ENCODE measurements around the gene SLC10A3. TPM values are rescaled to one million over a fixed set of nuclear protein-coding genes. Genes with fewer than 3 reads are reported as not detected.

The SLC10A3 gene
- total RNA-seq, 1 experiment from 2014 or later = 54.9 TPM

DNA sequence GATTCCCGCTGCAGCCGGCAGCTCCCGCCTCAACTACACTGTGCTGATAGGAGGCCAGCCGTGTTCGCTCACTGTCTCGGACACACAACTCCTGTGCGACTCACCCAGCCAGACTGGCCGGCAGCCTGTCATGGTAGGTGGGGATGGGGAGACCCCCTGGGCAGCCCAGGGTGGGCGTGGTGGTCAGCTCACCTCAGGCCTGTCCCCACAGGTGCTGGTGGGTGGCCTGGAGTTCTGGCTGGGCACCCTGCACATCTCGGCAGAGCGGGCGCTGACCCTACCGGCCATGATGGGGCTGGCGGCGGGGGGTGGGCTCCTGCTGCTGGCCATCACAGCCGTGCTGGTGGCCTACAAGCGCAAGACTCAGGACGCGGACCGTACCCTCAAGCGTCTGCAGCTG, 22.9 kb downstream of the SLC10A3 start:
- no peak overlapping the region for H3K4me3 ChIP-seq
- ChIA-PET CTCF (no interaction called here), POLR2A (ENCODE audit: unreplicated experiment) (no interaction called here)
- TF ChIP-seq EZH2 (IDR thresholded peaks at IDR 0.05; ENCODE audit: low read depth) (no peak), CTCF (conservative IDR thresholded peaks at IDR 0.05) (no peak)
- H2AFZ ChIP-seq = no peak overlapping the region
- BruUV-seq (replicated peaks) = no TSS peak
- no peaks in the 10 kb centered on the region for H3K9me2 ChIP-seq (ENCODE audit: insufficient read depth)
- no peaks in the 10 kb centered on the region for H3K4me1 ChIP-seq (replicated peaks; ENCODE audit: insufficient read depth)
- no peaks in the 10 kb centered on the region for H3K79me2 ChIP-seq (ENCODE audit: low read depth)
- no peaks in the 10 kb centered on the region for H3F3A ChIP-seq (ENCODE audit: insufficient read depth, low read depth)
- H3K27me3 ChIP-seq (ENCODE audit: insufficient read depth, low read depth) = no peaks in the 10 kb centered on the region
- H3K36me3 ChIP-seq (ENCODE audit: low read depth) = no peaks in the 10 kb centered on the region
- DNase-seq = no peak
- intact Hi-C loops (cut with micrococcal nuclease; ENCODE audit: unreplicated experiment) = no loop called here
- no peaks in the 10 kb centered on the region for H3K9me3 ChIP-seq (ENCODE audit: insufficient read depth, low read depth)
- H4K20me1 ChIP-seq (ENCODE audit: insufficient read depth) = no peaks in the 10 kb centered on the region
- H3K4me2 ChIP-seq = no peak overlapping the region
- H3K27ac ChIP-seq = no peak overlapping the region

DNA sequence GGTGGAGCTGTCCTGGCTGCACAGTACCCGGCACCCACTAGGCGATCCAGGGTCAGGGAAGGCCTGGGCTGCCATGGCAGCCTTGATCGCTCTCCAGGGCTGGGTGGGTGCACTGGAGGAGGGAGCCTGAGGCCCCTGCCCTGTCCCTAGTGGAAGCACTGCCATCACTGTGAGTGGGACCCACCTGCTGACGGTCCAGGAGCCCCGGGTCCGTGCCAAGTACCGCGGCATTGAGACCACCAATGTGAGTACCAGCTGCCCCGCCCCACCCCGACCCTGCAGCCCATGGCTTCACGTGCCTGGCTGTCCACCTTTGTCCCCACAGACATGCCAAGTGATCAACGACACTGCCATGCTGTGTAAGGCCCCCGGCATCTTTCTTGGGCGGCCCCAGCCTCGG, 23.5 kb downstream of the SLC10A3 start:
- H3K36me3 ChIP-seq (ENCODE audit: low read depth) = no peaks in the 10 kb centered on the region
- TF ChIP-seq CTCF (conservative IDR thresholded peaks at IDR 0.05) = no peak
- DNase-seq = no peak
- H3K9me3 ChIP-seq (ENCODE audit: insufficient read depth, low read depth) = no peaks in the 10 kb centered on the region
- no peaks in the 10 kb centered on the region for H3K9me2 ChIP-seq (ENCODE audit: insufficient read depth)
- no peak overlapping the region for H3K4me2 ChIP-seq
- H3K27me3 ChIP-seq (ENCODE audit: insufficient read depth, low read depth) = no peaks in the 10 kb centered on the region
- no peaks in the 10 kb centered on the region for H3F3A ChIP-seq (ENCODE audit: insufficient read depth, low read depth)
- H3K27ac ChIP-seq = no peak overlapping the region
- intact Hi-C loops (cut with micrococcal nuclease; ENCODE audit: unreplicated experiment) = no loop called here
- no peaks in the 10 kb centered on the region for H4K20me1 ChIP-seq (ENCODE audit: insufficient read depth)
- no peaks in the 10 kb centered on the region for H3K4me1 ChIP-seq (replicated peaks; ENCODE audit: insufficient read depth)
- no peak overlapping the region for H2AFZ ChIP-seq
- CTCF ChIA-PET = no interaction called here
- H3K4me3 ChIP-seq = no peak overlapping the region
- BruUV-seq (replicated peaks) = no TSS peak
- POLR2A ChIA-PET (ENCODE audit: unreplicated experiment) = no interaction called here
- H3K79me2 ChIP-seq (ENCODE audit: low read depth) = no peaks in the 10 kb centered on the region

DNA sequence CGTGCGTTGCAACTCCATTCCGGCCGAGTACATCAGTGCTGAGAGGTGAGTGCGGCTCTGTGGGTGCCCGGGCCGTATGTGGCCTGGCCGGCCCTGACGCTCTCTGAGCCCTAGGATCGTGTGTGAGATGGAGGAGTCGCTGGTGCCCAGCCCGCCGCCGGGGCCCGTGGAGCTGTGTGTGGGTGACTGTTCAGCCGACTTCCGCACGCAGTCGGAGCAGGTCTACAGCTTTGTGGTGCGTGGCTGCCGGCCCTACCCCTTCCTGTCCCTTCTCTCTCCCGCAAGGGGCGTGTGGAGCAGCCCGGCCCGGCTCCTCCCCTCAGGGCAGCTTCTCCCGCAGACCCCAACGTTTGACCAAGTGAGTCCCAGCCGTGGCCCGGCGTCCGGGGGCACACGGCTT, 24.4 kb downstream of the SLC10A3 start:
- no peak overlapping the region for H3K4me3 ChIP-seq
- no peak overlapping the region for H3K27ac ChIP-seq
- intact Hi-C loops (cut with micrococcal nuclease; ENCODE audit: unreplicated experiment) = no loop called here
- no peak for DNase-seq
- no peaks in the 10 kb centered on the region for H3K27me3 ChIP-seq (ENCODE audit: insufficient read depth, low read depth)
- no peak overlapping the region for H3K4me2 ChIP-seq
- H3K79me2 ChIP-seq (ENCODE audit: low read depth) = no peaks in the 10 kb centered on the region
- H3F3A ChIP-seq (ENCODE audit: insufficient read depth, low read depth) = no peaks in the 10 kb centered on the region
- H3K9me3 ChIP-seq (ENCODE audit: insufficient read depth, low read depth) = no peaks in the 10 kb centered on the region
- no peaks in the 10 kb centered on the region for H3K9me2 ChIP-seq (ENCODE audit: insufficient read depth)
- BruUV-seq (replicated peaks) = no TSS peak
- no peaks in the 10 kb centered on the region for H3K4me1 ChIP-seq (replicated peaks; ENCODE audit: insufficient read depth)
- ChIA-PET POLR2A (ENCODE audit: unreplicated experiment) (no interaction called here), CTCF (no interaction called here)
- H4K20me1 ChIP-seq (ENCODE audit: insufficient read depth) = no peaks in the 10 kb centered on the region
- H3K36me3 ChIP-seq (ENCODE audit: low read depth) = no peaks in the 10 kb centered on the region
- TF ChIP-seq CTCF (conservative IDR thresholded peaks at IDR 0.05) (no peak), EZH2 (IDR thresholded peaks at IDR 0.05; ENCODE audit: low read depth) (no peak)
- H2AFZ ChIP-seq = no peak overlapping the region
